ENCODE measurements around the gene TC2N. TPM values are rescaled to one million over a fixed set of nuclear protein-coding genes. Genes with fewer than 3 reads are reported as not detected.
A peak's percentile ranks its signal among the peaks of the same experiment; 100 is the strongest.

TC2N gene
- total and polyA plus RNA-seq, 4 donors = 50.7 to 284 (median 96.4) TPM

DNA sequence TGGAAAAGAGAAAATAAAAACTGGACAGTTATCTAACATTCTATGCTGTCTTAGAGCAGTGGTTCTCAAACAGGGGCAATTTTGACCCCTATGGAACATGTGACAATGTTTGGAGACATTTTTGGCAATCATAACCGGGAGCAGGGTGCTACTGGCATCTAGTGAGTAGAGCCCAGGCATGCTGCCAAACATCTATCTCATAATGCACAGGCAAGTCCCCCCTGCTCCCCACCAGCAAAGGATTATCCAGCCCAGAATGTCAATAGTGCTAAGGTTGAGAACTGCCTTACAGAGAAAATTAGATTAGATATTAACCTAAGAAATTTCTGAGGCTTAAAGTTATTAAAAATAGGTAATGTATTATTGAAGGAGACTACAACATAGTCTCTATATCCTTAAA is 112.5 kb downstream of the TC2N start:
- no peak for DNase-seq
- no peaks in the 10 kb centered on the region for H3K9me3 ChIP-seq (ENCODE audit: control insufficient read depth, low read length)
- no peak for ATAC-seq (ENCODE audit: low FRiP score)
- intact Hi-C loops (cut with DNase I) = no loop called here
- H3K27ac ChIP-seq (ENCODE audit: low read depth in 1 of 2, low read length in 2 of 2) = no peak overlapping the region
- H3K36me3 ChIP-seq (ENCODE audit: control insufficient read depth in 1 of 2, insufficient read depth in 2 of 2, low read length in 1 of 2) = peaks cover 0 to 2% of the 10 kb centered on the region in 2 donors
- peaks cover 0 to 7% of the 10 kb centered on the region in 2 donors for H3K4me1 ChIP-seq (ENCODE audit: control insufficient read depth in 1 of 2, insufficient read depth in 2 of 2, low read length in 2 of 2)
- WGBS, 2 donors = 4 to 6% methylated on average over 1 of the region's 1 CpG
- H3K4me3 ChIP-seq (ENCODE audit: low read length in 2 of 2) = no peak overlapping the region
- H3K27me3 ChIP-seq (ENCODE audit: control insufficient read depth in 1 of 2, insufficient read depth in 2 of 2, low read length in 1 of 2) = no peaks in the 10 kb centered on the region

DNA sequence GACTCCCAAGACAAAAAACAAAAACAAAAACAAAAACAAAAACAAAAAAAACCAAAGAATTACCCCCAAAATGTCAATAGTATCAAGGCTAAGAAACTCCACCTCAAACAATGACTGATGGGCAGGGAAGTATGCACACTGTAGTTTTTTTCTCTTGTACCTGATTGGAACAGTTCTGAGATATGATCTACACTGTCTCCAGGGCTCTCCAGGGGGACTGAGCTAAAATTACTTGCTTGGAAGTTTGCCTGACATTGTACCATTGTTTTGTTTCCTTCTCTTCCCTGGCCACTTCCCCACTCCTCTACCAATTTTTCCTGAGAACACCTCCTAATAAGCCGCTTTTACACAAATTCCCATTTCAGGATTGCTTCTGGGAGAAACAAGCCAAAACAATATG is 113.2 kb downstream of the TC2N start:
- intact Hi-C loops (cut with DNase I) = no loop called here
- H3K27me3 ChIP-seq (ENCODE audit: control insufficient read depth in 1 of 2, insufficient read depth in 2 of 2, low read length in 1 of 2) = no peaks in the 10 kb centered on the region
- WGBS, 2 donors = 96 to 97% methylated on average over 1 of the region's 1 CpG
- ATAC-seq (ENCODE audit: low FRiP score) (no peak), DNase-seq (no peak)
- no peak overlapping the region for H3K4me3 ChIP-seq (ENCODE audit: low read length in 2 of 2)
- no peaks in the 10 kb centered on the region for H3K9me3 ChIP-seq (ENCODE audit: control insufficient read depth, low read length)
- H3K27ac ChIP-seq (ENCODE audit: low read depth in 1 of 2, low read length in 2 of 2) = no peak overlapping the region
- peaks cover 0 to 7% of the 10 kb centered on the region in 2 donors for H3K4me1 ChIP-seq (ENCODE audit: control insufficient read depth in 1 of 2, insufficient read depth in 2 of 2, low read length in 2 of 2)
- H3K36me3 ChIP-seq (ENCODE audit: control insufficient read depth in 1 of 2, insufficient read depth in 2 of 2, low read length in 1 of 2) = peaks cover 0 to under 1% of the 10 kb centered on the region in 2 donors

GRCh38 chr14:91753501-91754128 is 113.7 kb downstream of the TC2N start:
- Histone ChIP-seq H3K36me3 (ENCODE audit: control insufficient read depth in 1 of 2, insufficient read depth in 2 of 2, low read length in 1 of 2) (no peaks in the 10 kb centered on the region), H3K27ac (ENCODE audit: low read depth in 1 of 2, low read length in 2 of 2) (no peak overlapping the region), H3K9me3 (ENCODE audit: control insufficient read depth, low read length) (no peaks in the 10 kb centered on the region), H3K4me1 (ENCODE audit: control insufficient read depth in 1 of 2, insufficient read depth in 2 of 2, low read length in 2 of 2) (peaks cover 0 to 7% of the 10 kb centered on the region in 2 donors), H3K4me3 (ENCODE audit: low read length in 2 of 2) (no peak overlapping the region), H3K27me3 (ENCODE audit: control insufficient read depth in 1 of 2, insufficient read depth in 2 of 2, low read length in 1 of 2) (no peaks in the 10 kb centered on the region)
- intact Hi-C loops (cut with DNase I) = no loop called here
- DNase-seq (no peak), ATAC-seq (ENCODE audit: low FRiP score) (peak; percentile 36)
- 29 to 40% methylated on average over 4 of the region's 4 CpGs for WGBS, 2 donors

- peaks cover 0 to 7% of the 10 kb centered on the region in 2 donors for H3K4me1 ChIP-seq (ENCODE audit: control insufficient read depth in 1 of 2, insufficient read depth in 2 of 2, low read length in 2 of 2)
- no peaks in the 10 kb centered on the region for H3K36me3 ChIP-seq (ENCODE audit: control insufficient read depth in 1 of 2, insufficient read depth in 2 of 2, low read length in 1 of 2)
- WGBS, 2 donors = 42 to 62% methylated on average over 1 of the region's 1 CpG
- H3K9me3 ChIP-seq (ENCODE audit: control insufficient read depth, low read length) = no peaks in the 10 kb centered on the region
- H3K27ac ChIP-seq (ENCODE audit: low read depth in 1 of 2, low read length in 2 of 2) = no peak overlapping the region
- H3K27me3 ChIP-seq (ENCODE audit: control insufficient read depth in 1 of 2, insufficient read depth in 2 of 2, low read length in 1 of 2) = no peaks in the 10 kb centered on the region
- ATAC-seq (ENCODE audit: low FRiP score) = no peak
- intact Hi-C loops (cut with DNase I) = no loop called here
- DNase-seq = no peak
- no peak overlapping the region for H3K4me3 ChIP-seq (ENCODE audit: low read length in 2 of 2)
These were observed 114.4 kb downstream of the TC2N start for GRCh38 chr14:91752961-91753360.

DNA sequence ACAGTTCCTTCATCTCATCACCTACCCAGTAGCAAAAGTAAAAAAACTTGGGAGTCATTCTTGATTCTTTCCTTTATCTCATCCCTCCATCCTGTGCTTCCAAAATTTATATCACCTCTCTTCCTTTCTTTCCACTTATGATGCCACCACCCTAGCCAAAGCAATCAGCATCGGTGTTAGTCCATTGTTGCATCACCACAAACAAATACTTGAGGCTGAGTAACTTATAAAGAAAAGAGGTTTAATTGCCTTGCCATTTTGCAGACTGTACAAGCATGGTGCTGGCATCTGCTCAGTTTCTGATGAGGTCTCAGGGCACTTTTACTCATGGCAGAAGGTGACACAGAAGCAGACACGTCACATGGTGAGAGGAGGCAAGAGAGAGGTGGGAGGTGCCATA is 115.6 kb downstream of the TC2N start:
- no peaks in the 10 kb centered on the region for H3K9me3 ChIP-seq (ENCODE audit: control insufficient read depth, low read length)
- no peak for DNase-seq
- peaks cover 0 to 7% of the 10 kb centered on the region in 2 donors for H3K4me1 ChIP-seq (ENCODE audit: control insufficient read depth in 1 of 2, insufficient read depth in 2 of 2, low read length in 2 of 2)
- H3K36me3 ChIP-seq (ENCODE audit: control insufficient read depth in 1 of 2, insufficient read depth in 2 of 2, low read length in 1 of 2) = no peaks in the 10 kb centered on the region
- no peaks in the 10 kb centered on the region for H3K27me3 ChIP-seq (ENCODE audit: control insufficient read depth in 1 of 2, insufficient read depth in 2 of 2, low read length in 1 of 2)
- no peak overlapping the region for H3K27ac ChIP-seq (ENCODE audit: low read depth in 1 of 2, low read length in 2 of 2)
- no peak for ATAC-seq (ENCODE audit: low FRiP score)
- intact Hi-C loops (cut with DNase I) = no loop called here
- H3K4me3 ChIP-seq (ENCODE audit: low read length in 2 of 2) = no peak overlapping the region
- 94 to 98% methylated on average over 2 of the region's 2 CpGs for WGBS, 2 donors

- DNase-seq = no peak
- no peak overlapping the region for H3K27ac ChIP-seq (ENCODE audit: low read depth in 1 of 2, low read length in 2 of 2)
- no peaks in the 10 kb centered on the region for H3K36me3 ChIP-seq (ENCODE audit: control insufficient read depth in 1 of 2, insufficient read depth in 2 of 2, low read length in 1 of 2)
- H3K27me3 ChIP-seq (ENCODE audit: control insufficient read depth in 1 of 2, insufficient read depth in 2 of 2, low read length in 1 of 2) = no peaks in the 10 kb centered on the region
- peaks cover 0 to 7% of the 10 kb centered on the region in 2 donors for H3K4me1 ChIP-seq (ENCODE audit: control insufficient read depth in 1 of 2, insufficient read depth in 2 of 2, low read length in 2 of 2)
- H3K4me3 ChIP-seq (ENCODE audit: low read length in 2 of 2) = no peak overlapping the region
- intact Hi-C loops (cut with DNase I) = no loop called here
- 92 to 94% methylated on average over 3 of the region's 3 CpGs for WGBS, 2 donors
- no peaks in the 10 kb centered on the region for H3K9me3 ChIP-seq (ENCODE audit: control insufficient read depth, low read length)
- ATAC-seq (ENCODE audit: low FRiP score) = no peak
These were observed 116.6 kb downstream of the TC2N start for GRCh38 chr14:91750634-91751198.

DNA sequence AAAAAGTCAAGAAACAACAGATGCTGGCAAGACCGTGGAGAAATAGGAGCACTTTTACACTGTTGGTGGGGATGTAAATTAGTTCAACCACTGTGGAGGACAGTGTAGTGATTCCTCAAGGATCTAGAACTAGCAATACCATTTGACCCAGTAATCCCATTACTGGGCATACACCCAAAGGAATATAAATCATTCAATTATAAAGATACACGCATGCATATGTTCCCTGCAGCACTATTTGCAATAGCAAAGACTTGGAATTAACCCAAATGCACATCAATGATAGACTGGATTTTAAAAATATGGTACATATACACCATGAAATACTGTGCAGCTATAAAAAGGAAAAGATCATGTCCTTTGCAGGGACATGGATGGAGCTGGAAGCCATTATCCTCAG is 117.5 kb downstream of the TC2N start:
- no peaks in the 10 kb centered on the region for H3K27me3 ChIP-seq (ENCODE audit: control insufficient read depth in 1 of 2, insufficient read depth in 2 of 2, low read length in 1 of 2)

GRCh38 chr14:91748049-91748448 is 119.3 kb downstream of the TC2N start:
- no peaks in the 10 kb centered on the region for H3K36me3 ChIP-seq (ENCODE audit: control insufficient read depth in 1 of 2, insufficient read depth in 2 of 2, low read length in 1 of 2)
- H3K9me3 ChIP-seq (ENCODE audit: control insufficient read depth, low read length) = no peaks in the 10 kb centered on the region
- intact Hi-C loops (cut with DNase I) = no loop called here
- no peak overlapping the region for H3K27ac ChIP-seq (ENCODE audit: low read depth in 1 of 2, low read length in 2 of 2)
- DNase-seq (no peak), ATAC-seq (ENCODE audit: low FRiP score) (no peak)
- no peak overlapping the region for H3K4me3 ChIP-seq (ENCODE audit: low read length in 2 of 2)
- WGBS, 2 donors = 97 to 98% methylated on average over 2 of the region's 2 CpGs
- no peaks in the 10 kb centered on the region for H3K4me1 ChIP-seq (ENCODE audit: control insufficient read depth in 1 of 2, insufficient read depth in 2 of 2, low read length in 2 of 2)
- H3K27me3 ChIP-seq (ENCODE audit: control insufficient read depth in 1 of 2, insufficient read depth in 2 of 2, low read length in 1 of 2) = no peaks in the 10 kb centered on the region

More for the DNA sequence above, 117.5 kb downstream of the TC2N start:
- Histone ChIP-seq H3K36me3 (ENCODE audit: control insufficient read depth in 1 of 2, insufficient read depth in 2 of 2, low read length in 1 of 2) (no peaks in the 10 kb centered on the region), H3K27ac (ENCODE audit: low read depth in 1 of 2, low read length in 2 of 2) (no peak overlapping the region), H3K9me3 (ENCODE audit: control insufficient read depth, low read length) (no peaks in the 10 kb centered on the region), H3K4me3 (ENCODE audit: low read length in 2 of 2) (no peak overlapping the region), H3K4me1 (ENCODE audit: control insufficient read depth in 1 of 2, insufficient read depth in 2 of 2, low read length in 2 of 2) (peaks cover 0 to 6% of the 10 kb centered on the region in 2 donors)
- ATAC-seq (ENCODE audit: low FRiP score) (no peak), DNase-seq (no peak)
- intact Hi-C loops (cut with DNase I) = no loop called here
- WGBS, 2 donors = 68 to 75% methylated on average over 2 of the region's 2 CpGs

GRCh38 chr14:91745344-91745743 is 122.0 kb downstream of the TC2N start:
- intact Hi-C loops (cut with DNase I) = no loop called here
- Histone ChIP-seq H3K36me3 (ENCODE audit: control insufficient read depth in 1 of 2, insufficient read depth in 2 of 2, low read length in 1 of 2) (no peaks in the 10 kb centered on the region), H3K9me3 (ENCODE audit: control insufficient read depth, low read length) (no peaks in the 10 kb centered on the region), H3K27ac (ENCODE audit: low read depth in 1 of 2, low read length in 2 of 2) (no peak overlapping the region), H3K4me3 (ENCODE audit: low read length in 2 of 2) (no peak overlapping the region), H3K4me1 (ENCODE audit: control insufficient read depth in 1 of 2, insufficient read depth in 2 of 2, low read length in 2 of 2) (no peaks in the 10 kb centered on the region), H3K27me3 (ENCODE audit: control insufficient read depth in 1 of 2, insufficient read depth in 2 of 2, low read length in 1 of 2) (no peaks in the 10 kb centered on the region)
- ATAC-seq (ENCODE audit: low FRiP score) = no peak
- WGBS, 2 donors = 97% methylated on average over 1 of the region's 1 CpG
- no peak for DNase-seq
